AG04450 (cell line): ENCODE results near the gene TSPYL1. TPM values are rescaled to one million over a fixed set of nuclear protein-coding genes. Genes with fewer than 3 reads are reported as not detected.

Source experiments
- CTCF ChIA-PET: fragments of 300-600, 350-600 bp; formaldehyde crosslinking; extraction: SDS; loops from one replicate; lab custom pipeline; 2022; ENCODE audit warnings: antibody characterized with exemption, inconsistent platforms; lab: Charles Lee
- POLR2A ChIA-PET: fragments of 350-600 bp; formaldehyde crosslinking; extraction: SDS; loops from one replicate; lab custom pipeline; 2021; ENCODE audit warnings: antibody characterized with exemption, inconsistent platforms; lab: Yijun Ruan, JAX
- DNase-seq: peaks from one replicate; pipeline ENCODE4 v3.0.0-alpha.2; 2011; ENCODE audit warnings: low read depth, low spot score
- H3K27ac ChIP-seq: one replicate; pipeline ENCODE4 v1.5.1; 2012; ENCODE audit warnings: low read depth, low read length, control low read depth
- H3K27me3 ChIP-seq: one replicate; pipeline ENCODE4 v1.6.0; 2012; ENCODE audit warnings: low read length; ENCODE audit not compliant: control insufficient read depth, insufficient read depth
- H3K4me3 ChIP-seq: 2 replicates; pipeline ENCODE4 v1.5.1; 2011; ENCODE audit warnings: mild to moderate bottlenecking, low read depth, low read length, control low read depth
- H3K9me3 ChIP-seq: 2 replicates; pipeline ENCODE4 v1.5.1; 2012; ENCODE audit warnings: low read length; ENCODE audit not compliant: control insufficient read depth, insufficient read depth
- polyA plus RNA-seq: library from polyadenylated mRNA; depleted of rRNA; stranded (reverse); fragments of >200 nt; gene quantifications from 2 replicates; pipeline ENCODE4 v1.2.3, GENCODE V29; 2011
- TF ChIP-seq, protein P1 (sequence below): IDR thresholded peaks from 2 replicates; pipeline ENCODE4 v1.5.1; 2011; ENCODE audit warnings: low read depth, low read length, control low read depth, inconsistent platforms

The TSPYL1 gene
- polyA plus RNA-seq, 1 experiment = 71.9 TPM

GRCh38 chr6:116258520-116258919 lies 21.2 kb downstream of the TSPYL1 start:
- H3K27me3 ChIP-seq = no peaks in the 10 kb centered on the region
- DNase-seq = no peak
- TF ChIP-seq, protein P1, sequence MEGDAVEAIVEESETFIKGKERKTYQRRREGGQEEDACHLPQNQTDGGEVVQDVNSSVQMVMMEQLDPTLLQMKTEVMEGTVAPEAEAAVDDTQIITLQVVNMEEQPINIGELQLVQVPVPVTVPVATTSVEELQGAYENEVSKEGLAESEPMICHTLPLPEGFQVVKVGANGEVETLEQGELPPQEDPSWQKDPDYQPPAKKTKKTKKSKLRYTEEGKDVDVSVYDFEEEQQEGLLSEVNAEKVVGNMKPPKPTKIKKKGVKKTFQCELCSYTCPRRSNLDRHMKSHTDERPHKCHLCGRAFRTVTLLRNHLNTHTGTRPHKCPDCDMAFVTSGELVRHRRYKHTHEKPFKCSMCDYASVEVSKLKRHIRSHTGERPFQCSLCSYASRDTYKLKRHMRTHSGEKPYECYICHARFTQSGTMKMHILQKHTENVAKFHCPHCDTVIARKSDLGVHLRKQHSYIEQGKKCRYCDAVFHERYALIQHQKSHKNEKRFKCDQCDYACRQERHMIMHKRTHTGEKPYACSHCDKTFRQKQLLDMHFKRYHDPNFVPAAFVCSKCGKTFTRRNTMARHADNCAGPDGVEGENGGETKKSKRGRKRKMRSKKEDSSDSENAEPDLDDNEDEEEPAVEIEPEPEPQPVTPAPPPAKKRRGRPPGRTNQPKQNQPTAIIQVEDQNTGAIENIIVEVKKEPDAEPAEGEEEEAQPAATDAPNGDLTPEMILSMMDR = no peak
- peaks cover 3% of the 10 kb centered on the region; the same call in 1 of the 2 replicates for H3K9me3 ChIP-seq
- H3K27ac ChIP-seq = no peak overlapping the region
- no peak overlapping the region for H3K4me3 ChIP-seq
- ChIA-PET CTCF (interaction anchor here (1.5 to 3.4 kb wide), 3 partner anchors 10 to 302 kb away, joined by 4 to 34 read pairs (median 7); no protein-coding TSS in a partner anchor), POLR2A (no interaction called here)

GRCh38 chr6:116256694-116257093 lies 23.0 kb downstream of the TSPYL1 start:
- ChIA-PET POLR2A (no interaction called here), CTCF (interaction anchor here (1.0 to 3.8 kb wide), 2 partner anchors 11 to 32 kb away, joined by 3 to 45 read pairs; no protein-coding TSS in a partner anchor)
- TF ChIP-seq, protein P1 = no peak
- H3K4me3 ChIP-seq = no peak overlapping the region
- H3K27me3 ChIP-seq = no peaks in the 10 kb centered on the region
- DNase-seq = no peak
- no peak overlapping the region for H3K27ac ChIP-seq
- peaks cover 5% of the 10 kb centered on the region; the same call in 1 of the 2 replicates for H3K9me3 ChIP-seq

DNA sequence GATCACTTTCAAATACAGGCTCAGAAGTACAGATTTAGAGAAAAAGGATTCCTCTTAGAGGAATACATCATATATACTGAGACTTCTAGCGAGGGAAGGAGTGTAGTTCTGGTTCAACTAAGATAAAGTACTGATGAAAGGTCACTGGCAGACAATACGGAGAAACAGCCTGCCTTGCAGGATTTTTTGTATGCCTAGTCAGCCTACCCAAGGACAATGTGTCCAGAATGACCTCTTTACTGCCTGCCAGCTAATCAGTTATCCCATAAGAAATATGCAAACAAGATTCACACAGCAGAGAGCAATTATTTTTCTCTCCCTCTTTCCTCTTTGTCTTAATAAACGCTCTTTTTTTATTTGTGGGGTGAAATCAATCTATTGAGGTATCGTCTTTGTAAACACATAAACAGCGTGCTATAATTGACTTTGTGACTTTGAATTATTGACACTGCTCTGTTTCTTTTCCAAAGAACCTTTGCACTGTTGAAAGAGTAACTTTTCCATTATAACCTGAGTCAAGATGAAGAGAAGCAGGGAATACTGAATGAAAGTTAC lies 24.4 kb downstream of the TSPYL1 start:
- Histone ChIP-seq H3K4me3 (peak overlapping the region; percentile 97), H3K27ac (no peak overlapping the region), H3K27me3 (no peaks in the 10 kb centered on the region), H3K9me3 (peaks cover 5% of the 10 kb centered on the region; the same call in 1 of the 2 replicates)
- TF ChIP-seq, protein P1 = no peak
- no peak for DNase-seq
- ChIA-PET POLR2A (interaction anchor here (1.9 kb wide), 1 partner anchor 26 kb away, joined by 15 read pairs; no protein-coding TSS in a partner anchor), CTCF (interaction anchor here (0.6 to 3.8 kb wide), 3 partner anchors 13 to 278 kb away, joined by 3 to 45 read pairs (median 3); no protein-coding TSS in a partner anchor)

DNA sequence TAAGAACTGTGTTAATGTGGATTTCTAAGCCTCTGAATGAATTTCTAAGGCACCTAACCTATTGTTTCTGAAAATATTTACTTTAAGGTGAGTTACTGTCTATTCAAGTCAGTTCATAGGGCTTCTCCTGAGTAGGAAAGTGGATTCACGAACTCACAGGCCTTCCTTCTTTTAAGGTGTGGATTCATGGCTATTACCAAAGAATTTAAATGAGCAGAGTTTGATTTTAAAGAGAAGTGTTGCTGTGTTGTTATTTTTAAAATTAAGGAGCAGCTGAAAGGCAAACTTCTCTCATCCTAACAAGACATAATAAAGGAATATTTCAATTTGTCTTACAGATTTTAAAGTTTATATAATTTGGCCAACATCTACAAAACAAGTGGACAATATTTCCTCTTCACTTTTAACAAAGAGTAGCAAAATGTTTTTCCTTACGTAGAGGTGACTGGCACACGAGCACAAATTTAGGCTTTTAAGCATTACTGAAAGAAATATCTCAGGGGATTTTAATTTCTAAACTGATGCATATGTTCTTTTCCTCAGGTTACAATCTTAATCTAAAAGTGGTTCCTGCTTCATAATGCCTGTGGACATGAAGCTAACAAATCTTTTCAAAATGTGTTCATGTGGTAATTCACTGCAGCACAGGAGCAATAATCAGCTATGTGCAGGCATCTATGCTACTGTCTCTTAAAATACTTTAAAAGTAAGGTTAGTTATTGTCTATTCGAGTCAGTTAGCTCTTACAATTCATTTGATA lies 25.3 kb downstream of the TSPYL1 start:
- Histone ChIP-seq H3K27ac (peak overlapping the region; percentile 86), H3K27me3 (no peaks in the 10 kb centered on the region), H3K4me3 (peak overlapping the region; percentile 97), H3K9me3 (peaks cover 5% of the 10 kb centered on the region; the same call in 1 of the 2 replicates)
- TF ChIP-seq, protein P1 = no peak
- DNase-seq = no peak
- CTCF ChIA-PET = interaction anchor here (1.1 to 3.8 kb wide), 4 partner anchors 9 to 279 kb away, joined by 3 to 45 read pairs (median 4); no protein-coding TSS in a partner anchor
- POLR2A ChIA-PET = interaction anchor here (0.7 to 1.9 kb wide), 3 partner anchors 25 to 36 kb away, joined by 4 to 15 read pairs (median 9); partner anchors contain the start of gene TSPYL1
